CD4-positive, alpha-beta T cell treated with Interferon alpha-2 for 1 hour (primary cell): ENCODE measurements around the gene CRACR2B.

Experiments
- DNase-seq, 2 donors: peaks; one replicate each; pipeline ENCODE4 v3.0.0-alpha.2; 2020 to 2022

The CRACR2B gene

DNA sequence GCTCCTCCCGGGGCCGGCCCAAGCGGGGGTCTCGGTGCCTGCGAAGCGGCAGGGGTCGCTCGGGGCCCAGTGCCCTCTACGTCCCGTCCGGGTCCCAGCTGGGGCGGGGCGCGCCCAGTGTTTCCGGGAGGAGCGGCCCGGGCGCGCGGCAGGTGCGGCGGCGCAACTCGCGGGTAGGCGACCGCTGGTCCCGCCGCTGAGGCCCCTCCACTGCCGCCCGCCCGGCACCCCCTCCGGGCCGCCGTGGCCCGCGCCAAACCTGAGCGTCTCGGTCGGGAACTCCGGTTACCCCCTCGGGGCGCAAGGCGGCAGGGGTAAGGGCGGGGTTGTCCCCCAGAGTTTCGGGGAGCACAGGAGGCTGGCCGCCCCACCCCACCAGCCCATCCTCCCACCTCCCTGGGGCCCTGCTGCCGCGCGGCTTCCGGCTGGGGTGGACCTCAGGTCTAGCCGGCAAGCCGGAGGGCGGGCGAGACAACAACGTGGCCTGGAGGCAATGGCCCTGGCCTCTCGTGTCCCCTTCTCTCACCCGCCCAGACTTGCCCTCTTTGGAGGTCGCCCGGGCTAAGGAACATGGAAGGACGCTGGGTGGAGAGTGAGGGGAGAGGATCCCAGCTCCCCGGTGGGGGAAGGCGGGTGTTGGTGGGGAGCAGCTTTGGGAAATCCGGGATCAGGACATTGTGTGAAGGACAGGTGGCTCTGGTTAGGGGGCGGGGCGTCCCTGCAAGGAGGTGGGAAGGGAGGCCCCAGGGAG lies 398 bp upstream of the CRACR2B start:
- DNase-seq: no peak

DNA sequence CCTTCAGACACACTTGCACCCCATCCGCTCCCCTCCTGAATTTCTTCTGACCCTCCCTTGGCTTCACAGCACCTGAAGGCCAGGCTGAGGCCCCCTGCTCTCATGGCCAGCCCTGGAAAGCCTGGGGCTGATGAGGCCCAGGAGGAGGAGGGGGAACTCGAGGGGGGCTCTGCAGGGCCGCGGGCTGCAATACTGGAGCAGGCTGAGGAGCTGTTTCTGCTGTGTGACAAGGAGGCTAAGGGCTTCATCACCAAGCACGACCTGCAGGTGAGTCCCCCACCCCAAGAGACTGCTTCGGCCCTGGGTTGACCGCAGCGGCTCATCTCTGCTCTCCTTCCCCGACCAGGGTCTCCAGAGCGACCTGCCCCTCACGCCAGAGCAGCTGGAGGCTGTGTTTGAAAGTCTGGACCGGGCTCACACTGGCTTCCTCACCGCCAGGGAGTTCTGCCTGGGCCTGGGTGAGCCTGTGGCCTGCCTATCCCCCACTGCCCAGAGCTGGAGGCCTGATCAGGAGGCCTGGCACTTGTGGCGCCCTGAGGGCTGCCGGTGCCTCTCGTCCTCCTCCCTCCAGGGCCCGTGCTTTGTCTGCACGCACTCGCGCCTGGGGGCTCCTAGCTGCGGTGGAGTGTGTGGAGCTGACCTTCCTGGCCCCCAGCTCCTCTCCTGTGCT lies 922 bp downstream of the CRACR2B start:
- DNase-seq: no peak

DNA sequence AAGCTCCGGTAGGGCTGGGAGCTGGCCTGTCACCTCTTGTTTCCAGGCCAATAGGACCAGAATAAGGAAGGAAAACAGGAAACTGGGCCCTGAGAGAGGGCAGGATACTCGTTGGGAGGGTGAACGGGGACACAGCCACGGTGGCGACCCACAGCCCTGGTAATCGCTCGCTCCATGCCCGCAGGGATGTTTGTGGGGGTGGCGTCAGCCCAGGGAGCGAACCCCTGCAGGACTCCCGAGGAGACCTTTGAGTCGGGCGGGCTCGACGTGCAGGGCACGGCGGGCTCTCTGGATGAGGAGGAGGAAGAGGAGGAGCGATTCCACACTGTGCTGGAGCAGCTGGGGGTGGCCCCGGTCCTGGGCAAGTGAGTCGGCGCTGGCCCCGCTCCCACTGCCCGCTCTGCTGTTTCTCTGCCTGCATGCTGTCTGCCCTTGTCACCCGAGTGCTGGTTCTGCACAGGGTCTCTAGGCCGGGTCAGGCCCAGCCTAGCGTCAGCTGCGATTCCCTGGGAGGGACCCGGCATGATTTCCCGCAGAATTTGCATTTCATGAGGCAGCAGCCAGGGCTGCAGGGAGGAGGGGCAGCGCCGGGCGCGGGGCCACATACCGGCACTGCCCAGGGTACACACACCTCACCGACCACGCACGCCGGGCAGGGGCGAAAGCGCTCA lies 1.6 kb downstream of the CRACR2B start:
- no peak for DNase-seq

DNA sequence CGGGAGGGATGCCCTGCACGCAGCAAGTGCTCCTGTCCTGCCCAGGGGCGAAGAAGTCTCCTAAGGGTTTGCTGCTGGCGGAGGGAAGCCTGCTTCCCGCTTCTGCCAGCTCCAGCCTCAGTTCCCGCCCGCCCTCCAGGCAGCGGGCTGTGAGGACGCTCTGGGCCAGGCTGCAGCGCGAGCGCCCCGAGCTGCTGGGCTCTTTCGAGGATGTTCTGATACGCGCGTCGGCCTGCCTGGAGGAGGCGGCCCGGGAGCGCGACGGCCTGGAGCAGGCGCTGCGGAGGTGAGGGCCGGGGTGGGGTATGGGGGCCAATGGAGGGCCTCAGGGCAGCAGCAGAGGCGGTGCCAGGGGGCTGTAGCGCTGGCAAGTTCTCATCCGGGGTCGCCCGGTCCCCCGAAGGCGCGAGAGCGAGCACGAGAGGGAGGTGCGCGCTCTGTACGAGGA lies 2.2 kb downstream of the CRACR2B start:
- DNase-seq: no peak

DNA sequence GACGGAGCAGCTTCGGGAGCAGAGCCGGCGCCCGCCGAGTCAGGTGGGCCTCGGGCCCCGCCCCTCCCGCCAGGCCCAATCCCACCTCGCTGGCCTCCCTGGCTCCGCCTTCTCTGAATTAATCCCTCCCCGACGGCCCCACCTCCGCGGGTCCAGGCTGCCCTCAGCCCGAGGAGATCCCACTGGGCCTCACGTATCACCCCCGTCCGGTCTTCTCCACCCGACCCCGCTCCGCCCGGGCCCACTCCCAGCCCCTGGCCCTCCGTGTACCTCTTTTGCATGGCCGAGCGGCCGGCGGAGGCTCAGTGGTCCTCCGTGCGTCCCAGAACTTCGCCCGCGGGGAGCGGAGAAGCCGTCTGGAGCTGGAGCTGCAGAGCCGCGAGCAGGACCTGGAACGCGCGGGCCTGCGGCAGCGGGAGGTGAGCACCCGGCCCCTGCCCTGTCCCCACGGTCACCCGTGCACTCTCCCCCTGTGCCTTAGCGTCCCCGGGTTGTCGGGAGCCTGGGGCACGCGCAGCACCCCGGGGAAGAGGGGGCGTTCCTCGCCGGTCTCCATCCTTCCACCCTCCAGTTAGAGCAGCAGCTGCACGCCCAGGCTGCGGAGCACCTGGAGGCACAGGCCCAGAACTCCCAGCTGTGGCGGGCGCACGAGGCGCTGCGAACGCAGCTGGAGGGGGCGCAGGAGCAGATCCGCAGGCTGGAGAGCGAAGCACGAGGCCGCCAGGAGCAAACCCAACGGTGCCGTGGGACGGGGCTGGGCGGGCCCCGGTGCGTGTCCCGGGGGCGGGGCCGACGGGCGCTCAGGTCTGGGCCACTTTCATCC lies 2.8 kb downstream of the CRACR2B start:
- peak; percentile 55 to 71 for DNase-seq

DNA sequence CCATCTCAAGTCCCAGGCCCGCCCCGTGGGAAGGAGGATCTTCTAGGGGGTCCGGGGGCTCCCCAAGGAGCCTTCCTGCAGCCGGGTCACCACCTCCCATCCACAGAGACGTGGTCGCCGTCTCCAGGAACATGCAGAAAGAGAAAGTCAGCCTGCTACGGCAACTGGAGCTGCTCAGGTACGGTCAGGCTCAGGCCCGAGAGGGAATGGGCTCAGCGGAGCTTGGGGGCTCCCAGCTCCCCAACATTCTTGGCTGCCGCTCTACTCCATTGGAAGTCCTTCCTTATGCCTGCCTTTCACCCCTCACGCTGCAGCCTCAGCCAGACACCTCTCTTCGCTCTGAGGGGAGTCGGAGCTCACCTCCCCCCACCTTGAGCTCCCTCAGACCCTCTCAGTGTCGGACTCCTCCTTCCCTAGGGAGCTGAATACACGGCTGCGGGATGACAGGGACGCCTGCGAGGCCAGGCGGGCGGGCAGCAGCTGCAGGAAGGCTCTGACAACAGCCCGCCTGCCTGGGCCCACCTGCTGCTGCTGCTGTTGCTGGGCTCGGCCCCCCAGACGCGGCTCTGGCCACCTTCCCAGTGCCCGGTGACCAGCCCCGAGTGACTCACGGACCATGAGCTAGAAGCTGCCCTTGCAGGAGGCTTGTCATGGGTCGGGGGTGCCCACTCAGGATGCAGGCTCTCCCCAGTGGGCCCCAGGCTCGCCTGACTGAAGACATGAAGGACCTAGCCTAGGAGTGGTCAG lies 3.6 kb downstream of the CRACR2B start:
- DNase-seq: no peak

DNA sequence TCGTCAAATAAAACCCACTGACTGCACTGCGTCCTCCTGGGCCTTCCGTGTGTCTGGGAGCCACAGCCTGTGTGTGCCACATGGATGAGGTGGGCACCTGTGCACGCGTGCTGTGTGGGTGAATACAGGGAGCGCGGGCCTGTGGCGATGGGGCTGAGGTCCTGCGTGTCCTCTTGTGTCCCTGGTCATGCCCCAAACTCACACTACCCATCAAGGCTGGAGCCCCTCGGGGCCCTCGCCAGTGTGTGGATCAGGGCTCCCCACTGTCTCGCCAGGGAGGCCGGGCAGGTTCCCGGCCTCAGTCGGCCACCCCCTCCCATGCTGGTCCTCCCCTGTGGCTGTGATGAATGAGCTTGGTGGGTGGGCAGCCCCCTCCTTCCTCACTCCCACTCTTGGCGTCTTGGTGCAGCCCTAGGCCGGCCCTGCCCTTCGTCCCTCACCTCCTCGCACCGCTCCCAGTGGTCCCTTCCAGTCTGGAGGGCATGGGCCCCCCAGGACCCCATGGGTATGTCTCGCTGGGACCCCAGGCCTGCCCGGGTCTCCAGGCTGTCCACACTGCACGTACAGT lies 4.3 kb downstream of the CRACR2B start:
- no peak for DNase-seq

DNA sequence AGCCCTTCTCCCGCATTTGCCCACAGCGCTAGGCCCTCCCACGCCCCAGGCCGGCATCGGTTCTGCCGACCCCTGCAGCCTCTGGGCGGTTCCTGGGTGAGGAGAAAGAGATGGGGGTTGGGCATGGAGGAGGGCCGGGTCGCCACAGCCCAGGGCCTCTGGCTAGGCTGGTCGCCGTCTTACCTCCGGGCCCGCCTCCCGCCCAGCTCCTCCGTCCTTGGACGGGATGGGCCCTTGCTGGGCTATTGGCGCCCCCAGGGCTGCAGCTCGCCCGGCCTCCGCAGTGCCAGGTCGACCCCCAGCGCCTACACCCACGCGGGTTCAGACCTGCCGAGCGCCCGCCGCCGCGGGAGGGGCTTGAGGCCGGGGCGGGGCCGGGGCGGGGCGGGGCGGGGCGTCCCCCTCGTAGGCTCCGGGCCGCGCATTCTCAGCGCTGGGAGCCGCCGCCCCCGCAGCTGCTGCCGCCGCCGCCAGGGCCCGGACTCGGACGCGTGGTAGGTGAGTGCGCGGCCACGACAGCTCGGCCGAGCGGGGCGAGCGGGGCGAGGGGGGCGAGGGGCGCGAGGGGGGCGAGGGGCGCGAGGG lies 4.9 kb downstream of the CRACR2B start, which contains the start of gene CD151:
Gene CD151, plus strand, starts transcription at position 424 of the 585 bp plus-strand sequence. CDS start 3,118 bp downstream, outside the sequence.
- DNase-seq: peak; percentile 37 to 55

DNA sequence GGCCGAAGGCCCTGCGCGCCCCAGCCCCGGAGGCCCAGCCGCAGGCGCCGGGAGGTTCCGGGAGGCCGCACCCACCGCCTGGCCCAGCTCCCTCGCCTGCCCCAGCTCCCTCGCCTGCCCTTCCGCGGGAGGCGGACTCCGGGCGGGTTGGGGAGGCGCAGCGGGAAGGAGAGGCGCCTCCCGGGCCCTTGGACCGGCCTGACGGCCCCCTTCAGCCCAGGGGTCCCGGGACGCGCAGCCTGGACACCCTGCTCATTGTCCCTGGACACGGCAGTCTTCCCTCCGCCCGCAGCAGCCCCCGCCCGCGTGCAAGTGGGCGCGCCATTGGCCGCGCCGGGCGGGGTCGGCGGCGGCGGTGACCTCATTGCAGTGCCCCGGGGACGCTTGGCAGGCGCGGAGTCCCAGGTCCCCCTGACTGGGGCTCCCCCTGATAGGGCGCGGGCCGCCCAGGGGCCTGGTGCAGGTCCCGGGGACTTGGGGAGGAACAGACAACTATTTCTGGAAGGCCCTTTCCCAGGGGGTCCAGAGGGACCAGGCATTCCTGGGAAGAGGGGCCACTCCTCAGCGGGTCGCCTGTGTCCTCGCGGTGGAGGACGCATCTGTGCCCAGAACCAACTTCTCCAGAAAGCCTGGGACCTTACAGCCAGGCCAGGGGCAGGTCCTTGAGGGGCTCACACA lies 5.5 kb downstream of the CRACR2B start:
- peak; percentile 29 to 38 for DNase-seq

DNA sequence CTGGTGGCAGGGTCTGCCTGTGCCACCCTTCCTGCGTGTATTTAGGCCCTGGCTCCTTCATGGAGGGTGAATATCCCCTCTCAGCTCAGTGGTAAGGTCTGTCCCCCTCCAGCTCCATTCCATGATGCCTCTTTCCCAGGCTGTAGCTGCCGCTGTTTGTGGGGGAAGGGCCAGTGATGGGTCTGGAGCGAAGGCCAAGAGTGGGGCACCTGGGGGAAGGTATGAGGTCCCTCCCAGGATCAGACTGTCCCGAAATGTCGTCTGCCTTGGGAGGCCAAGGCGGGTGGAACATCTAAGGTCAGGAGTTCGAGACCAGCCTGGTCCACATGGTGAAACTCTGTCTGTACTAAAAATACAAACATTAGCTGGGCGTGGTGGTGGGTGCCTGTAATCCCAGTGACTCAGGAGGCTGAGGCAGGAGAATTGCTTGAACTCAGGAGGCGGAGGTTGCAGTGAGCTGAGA lies 6.2 kb downstream of the CRACR2B start:
- no peak for DNase-seq

DNA sequence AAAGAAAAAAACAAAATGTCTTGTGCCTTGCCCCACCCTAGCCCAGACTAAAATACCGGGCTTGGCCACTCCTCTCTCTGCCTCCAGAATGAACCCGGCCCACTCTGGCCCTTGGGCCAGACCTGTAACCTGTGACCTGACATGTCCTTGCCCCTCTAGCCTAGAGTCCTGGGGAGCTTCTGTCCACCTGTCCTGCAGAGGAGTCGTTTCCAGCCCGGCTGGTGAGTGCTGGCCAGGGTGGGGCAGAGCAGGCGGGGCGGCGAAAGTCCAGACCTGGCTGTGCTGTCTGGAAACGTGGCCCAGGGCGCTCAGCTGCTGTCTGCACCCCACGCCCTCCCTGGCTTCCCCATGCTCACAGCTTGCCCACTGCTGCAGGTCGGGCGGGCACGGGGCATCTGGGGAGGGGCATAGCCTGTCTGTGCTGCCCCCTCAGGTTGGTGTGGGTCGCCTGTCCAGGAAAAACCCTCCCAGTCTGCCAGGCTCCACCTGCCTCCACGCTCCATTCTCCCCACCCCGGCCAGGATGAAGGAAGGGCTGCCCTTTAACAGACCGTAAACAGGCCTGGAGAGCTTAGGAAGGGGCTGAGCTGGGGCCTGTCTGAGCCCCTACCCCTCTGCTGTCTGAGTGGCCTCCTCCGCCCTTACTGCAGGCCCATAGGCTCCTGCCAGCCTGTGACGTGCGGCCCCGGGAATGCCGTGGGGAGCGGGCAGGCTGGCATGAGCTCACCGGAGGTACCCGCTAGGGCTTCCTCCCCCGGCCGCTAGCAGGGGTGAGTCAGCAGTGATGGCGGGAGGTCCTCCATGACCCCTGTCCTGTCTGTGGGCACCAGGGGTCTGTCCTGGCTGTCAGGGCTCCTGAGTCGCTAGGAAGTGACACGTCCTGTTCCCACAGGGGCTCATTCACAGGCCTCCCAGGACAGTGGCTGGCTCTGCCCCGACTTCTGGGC lies 6.9 kb downstream of the CRACR2B start:
- no peak for DNase-seq

DNA sequence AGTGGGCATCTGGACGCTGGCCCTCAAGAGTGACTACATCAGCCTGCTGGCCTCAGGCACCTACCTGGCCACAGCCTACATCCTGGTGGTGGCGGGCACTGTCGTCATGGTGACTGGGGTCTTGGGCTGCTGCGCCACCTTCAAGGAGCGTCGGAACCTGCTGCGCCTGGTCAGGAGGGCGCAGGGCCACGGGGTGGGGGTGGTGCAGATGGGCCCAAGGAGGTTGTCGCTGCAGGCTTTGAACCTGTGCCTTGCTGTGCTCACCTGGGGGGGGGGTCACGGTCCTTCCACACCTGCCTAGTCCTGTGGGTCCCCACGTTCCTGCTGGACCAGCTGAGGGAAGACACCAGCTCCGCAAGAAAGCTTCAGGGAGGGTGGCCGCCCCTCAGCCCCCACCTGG lies 8.6 kb downstream of the CRACR2B start:
- DNase-seq: no peak

DNA sequence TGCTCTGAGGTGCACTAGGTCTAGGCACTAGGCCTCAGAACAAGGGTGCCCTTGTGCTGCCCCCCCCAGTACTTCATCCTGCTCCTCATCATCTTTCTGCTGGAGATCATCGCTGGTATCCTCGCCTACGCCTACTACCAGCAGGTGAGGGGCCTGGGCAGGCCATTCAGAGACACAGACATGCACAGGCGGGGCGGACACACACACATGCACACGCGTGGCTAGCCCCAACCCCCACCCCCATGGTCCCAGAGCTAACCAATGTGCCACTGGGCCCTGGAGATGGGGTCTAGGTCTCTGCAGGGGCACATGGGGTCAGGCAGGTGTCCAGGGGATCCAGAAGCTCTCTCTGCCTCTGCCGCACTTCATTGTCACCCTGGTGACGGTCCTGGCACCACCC lies 9.0 kb downstream of the CRACR2B start:
- DNase-seq: no peak

DNA sequence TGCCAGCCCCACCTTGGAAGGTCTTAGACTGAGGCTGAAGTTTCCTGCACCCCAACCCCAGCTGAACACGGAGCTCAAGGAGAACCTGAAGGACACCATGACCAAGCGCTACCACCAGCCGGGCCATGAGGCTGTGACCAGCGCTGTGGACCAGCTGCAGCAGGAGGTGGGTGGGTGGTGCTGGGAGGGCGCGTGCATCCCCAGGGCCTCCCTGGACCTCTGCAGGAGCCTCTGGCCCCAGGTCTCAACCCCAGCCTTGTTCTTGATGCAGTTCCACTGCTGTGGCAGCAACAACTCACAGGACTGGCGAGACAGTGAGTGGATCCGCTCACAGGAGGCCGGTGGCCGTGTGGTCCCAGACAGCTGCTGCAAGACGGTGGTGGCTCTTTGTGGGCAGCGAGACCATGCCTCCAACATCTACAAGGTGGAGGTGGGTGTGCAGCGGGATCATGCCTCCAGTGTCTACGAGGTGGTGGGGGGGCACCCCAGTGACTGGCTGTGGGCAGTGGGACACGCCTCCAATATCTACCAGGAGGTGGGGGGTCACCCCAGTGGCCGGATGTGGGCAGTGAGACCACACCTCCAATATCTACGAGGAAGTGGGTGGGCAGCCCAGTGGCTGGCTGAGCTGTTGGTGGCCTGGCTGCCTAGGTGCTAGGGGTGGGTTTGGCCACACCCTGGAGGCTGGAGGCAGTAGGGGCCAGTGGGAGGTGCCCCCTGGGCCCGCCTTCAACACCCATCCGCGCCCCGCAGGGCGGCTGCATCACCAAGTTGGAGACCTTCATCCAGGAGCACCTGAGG lies 9.7 kb downstream of the CRACR2B start:
- no peak for DNase-seq

DNA sequence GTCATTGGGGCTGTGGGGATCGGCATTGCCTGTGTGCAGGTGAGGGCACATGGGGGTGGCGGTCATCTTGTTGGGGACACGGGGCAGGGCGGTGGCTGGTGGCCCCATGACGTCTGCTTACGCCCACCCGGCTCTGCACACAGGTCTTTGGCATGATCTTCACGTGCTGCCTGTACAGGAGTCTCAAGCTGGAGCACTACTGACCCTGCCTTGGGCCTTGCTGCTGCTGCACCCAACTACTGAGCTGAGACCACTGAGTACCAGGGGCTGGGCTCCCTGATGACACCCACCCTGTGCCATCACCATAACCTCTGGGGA lies 10.2 kb downstream of the CRACR2B start:
- no peak for DNase-seq

DNA sequence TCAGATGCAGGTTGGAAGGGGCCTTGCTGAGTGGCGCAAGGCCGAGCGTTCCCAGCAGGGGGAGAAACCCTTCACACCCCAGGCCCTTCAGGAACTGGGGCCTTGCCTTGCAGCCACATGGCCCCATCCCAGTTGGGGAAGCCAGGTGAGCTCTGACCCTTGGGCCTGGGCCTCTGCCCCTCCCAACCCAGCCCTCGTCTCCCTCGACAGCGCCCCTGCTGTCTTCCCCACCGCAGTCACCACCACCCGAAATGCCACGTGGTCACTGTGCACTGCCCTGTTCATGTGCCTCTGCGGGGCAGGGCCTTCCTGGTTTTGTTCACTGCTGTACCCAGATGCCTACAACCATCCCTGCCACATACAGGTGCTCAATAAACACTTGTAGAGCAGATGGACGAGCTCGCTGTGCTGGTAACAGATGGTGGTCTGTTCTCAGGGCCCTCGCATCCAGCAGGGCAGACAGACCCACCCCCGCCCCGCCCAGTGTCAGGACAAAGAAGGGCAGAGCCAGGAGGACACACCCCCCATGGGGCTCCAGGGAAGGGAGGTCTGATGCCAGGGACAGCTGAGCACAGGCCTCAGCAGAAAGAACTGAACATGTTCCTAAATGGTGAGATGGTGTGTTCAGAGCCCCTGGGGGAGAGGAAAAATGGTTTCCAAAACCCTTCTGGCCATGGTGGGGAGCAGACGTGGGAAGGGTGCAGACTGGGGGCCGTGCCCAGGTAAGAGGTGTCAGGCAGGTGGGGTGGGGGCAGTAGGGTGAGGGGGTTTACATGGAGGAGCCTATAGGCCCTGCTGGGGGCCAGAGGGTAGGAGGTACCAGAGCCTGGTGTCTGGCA lies 10.9 kb downstream of the CRACR2B start:
- DNase-seq: no peak

DNA sequence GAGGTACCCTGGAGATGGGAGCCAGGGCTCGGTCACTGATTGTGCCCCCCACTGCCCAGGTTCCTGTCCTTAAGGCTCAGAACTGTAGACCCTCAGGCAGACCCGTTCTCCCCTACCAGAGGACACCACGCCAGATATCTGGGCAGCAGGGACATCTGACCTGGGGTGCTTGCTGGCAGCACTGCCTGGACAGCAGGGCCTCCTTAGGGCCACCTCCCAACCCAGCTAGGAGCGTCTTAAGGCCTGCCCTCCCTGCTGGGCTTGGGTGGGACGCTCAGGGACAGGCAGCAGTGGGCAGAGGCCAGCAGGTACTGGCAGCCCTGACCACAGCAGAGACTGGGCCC lies 11.5 kb downstream of the CRACR2B start:
- no peak for DNase-seq
